Hepatocyte (in vitro differentiated cells): ENCODE data around the gene SIL1. TPM values are rescaled to one million over a fixed set of nuclear protein-coding genes. Genes with fewer than 3 reads are reported as not detected.

Experiments
- DNase-seq: peaks from one replicate; pipeline ENCODE4 v3.0.0-alpha.2; 2016; ENCODE audit warnings: low spot score
- H2AFZ ChIP-seq: fragments of 200-600 bp; sonication (generic); 2 replicates; pipeline ENCODE4 v1.6.0; 2016; ENCODE audit warnings: antibody characterized with exemption, mild to moderate bottlenecking
- H3K27ac ChIP-seq: fragments of 200-600 bp; sonication (generic); 2 replicates; pipeline ENCODE4 v1.5.1; 2016; ENCODE audit warnings: mild to moderate bottlenecking
- H3K27me3 ChIP-seq: fragments of 200-600 bp; sonication (generic); 2 replicates; pipeline ENCODE4 v1.6.1; 2016
- H3K36me3 ChIP-seq: fragments of 200-600 bp; sonication (generic); replicated peaks from 2 replicates; pipeline ENCODE4 v1.5.1; 2016; ENCODE audit warnings: low read depth; ENCODE audit not compliant: insufficient read depth
- H3K4me1 ChIP-seq: fragments of 200-600 bp; sonication (generic); 2 replicates; pipeline ENCODE4 v1.5.1; 2016; ENCODE audit warnings: mild to moderate bottlenecking, moderate library complexity; ENCODE audit not compliant: insufficient read depth
- H3K4me2 ChIP-seq: fragments of 200-600 bp; sonication (generic); 2 replicates; pipeline ENCODE4 v1.6.0; 2016
- H3K4me3 ChIP-seq: fragments of 200-600 bp; sonication (generic); 2 replicates; pipeline ENCODE4 v1.5.1; 2016; ENCODE audit warnings: mild to moderate bottlenecking
- H3K79me2 ChIP-seq: fragments of 200-600 bp; sonication (generic); 2 replicates; pipeline ENCODE4 v1.6.0; 2017; ENCODE audit warnings: mild to moderate bottlenecking
- H3K9me2 ChIP-seq: fragments of 200-600 bp; sonication (generic); replicated peaks from 2 replicates; pipeline ENCODE4 v1.6.0; 2017; ENCODE audit warnings: mild to moderate bottlenecking; ENCODE audit not compliant: insufficient read depth
- H3K9me3 ChIP-seq: fragments of 200-600 bp; sonication (generic); 2 replicates; pipeline ENCODE4 v1.5.1; 2016; ENCODE audit warnings: low read depth, mild to moderate bottlenecking
- H4K20me1 ChIP-seq: fragments of 200-600 bp; sonication (generic); 2 replicates; pipeline ENCODE4 v1.6.0; 2016; ENCODE audit warnings: mild to moderate bottlenecking; ENCODE audit not compliant: insufficient read depth, poor library complexity, severe bottlenecking
- CTCF ChIP-seq: fragments of 200-600 bp; sonication (generic); IDR thresholded peaks from 2 replicates; pipeline ENCODE4 v1.5.1; 2016; ENCODE audit warnings: antibody characterized with exemption, mild to moderate bottlenecking; ENCODE audit not compliant: poor library complexity
- EZH2 ChIP-seq: fragments of 200-600 bp; sonication (generic); IDR thresholded peaks from 2 replicates; pipeline ENCODE4 v1.6.1; 2016; ENCODE audit warnings: antibody characterized with exemption, mild to moderate bottlenecking, borderline replicate concordance
- EZH2phosphoT487 ChIP-seq: fragments of 200-600 bp; sonication (generic); IDR thresholded peaks from one replicate; pipeline ENCODE4 v1.6.1; 2018; ENCODE audit warnings: antibody characterized with exemption, mild to moderate bottlenecking, low read depth, moderate library complexity; ENCODE audit not compliant: unreplicated experiment, severe bottlenecking
- WGBS: methylation state at CpG from one replicate; pipeline ENCODE4 v1.1.6; 2016; ENCODE audit warnings: low lambda C conversion rate; ENCODE audit errors: missing lambda C conversion rate; 5-methylcytosine and 5-hydroxymethylcytosine counted together
- polyA plus RNA-seq: library from polyadenylated mRNA; unstranded; fragments of >200 nt; fragmentation: Nextera tagmentation; extraction: Ambion mirVana; gene quantifications from 2 replicates; pipeline ENCODE4 v1.2.1, GENCODE V29; 2016
- total RNA-seq: library from RNA; depleted of rRNA; stranded (reverse); fragments of >200 nt; gene quantifications from 2 replicates; pipeline ENCODE4 v1.2.3, GENCODE V29; 2014

SIL1 gene
- total and polyA plus RNA-seq, 2 experiments from 2014 or later: 82.0 to 176 TPM

- no peak for TF ChIP-seq CTCF
- no peak for TF ChIP-seq EZH2phosphoT487
- Histone ChIP-seq H3K4me2 (no peak overlapping the region), H3K79me2 (no peaks in the 10 kb centered on the region), H3K27me3 (no peaks in the 10 kb centered on the region), H3K4me1 (no peaks in the 10 kb centered on the region), H2AFZ (no peak overlapping the region), H3K27ac (no peak overlapping the region), H4K20me1 (no peaks in the 10 kb centered on the region), H3K9me2 (no peaks in the 10 kb centered on the region), H3K4me3 (no peak overlapping the region), H3K36me3 (no peaks in the 10 kb centered on the region), H3K9me3 (no peaks in the 10 kb centered on the region)
- 78% methylated on average over 1 of the region's 1 CpG for WGBS
- no peak for DNase-seq
These were observed 134.5 kb downstream of the SIL1 start for GRCh38 chr5:139063664-139064054.

- DNase-seq: no peak
- Histone ChIP-seq H2AFZ (no peak overlapping the region), H3K9me2 (no peaks in the 10 kb centered on the region)
These were observed 135.1 kb downstream of the SIL1 start for GRCh38 chr5:139062910-139063663.

GRCh38 chr5:139061856-139062255, 136.3 kb downstream of the SIL1 start:
- Histone ChIP-seq H4K20me1 (no peaks in the 10 kb centered on the region), H3K4me1 (no peaks in the 10 kb centered on the region), H3K27me3 (no peaks in the 10 kb centered on the region), H3K27ac (peak overlapping the region; percentile 30), H3K4me2 (no peak overlapping the region), H3K36me3 (no peaks in the 10 kb centered on the region), H3K4me3 (no peak overlapping the region), H2AFZ (no peak overlapping the region), H3K9me2 (no peaks in the 10 kb centered on the region), H3K79me2 (no peaks in the 10 kb centered on the region), H3K9me3 (no peaks in the 10 kb centered on the region)
- 57% methylated on average over 4 of the region's 4 CpGs for WGBS
- no peak for TF ChIP-seq EZH2phosphoT487
- TF ChIP-seq EZH2: no peak
- TF ChIP-seq CTCF: no peak
- DNase-seq: peak; percentile 11

More at GRCh38 chr5:139062910-139063663, 135.1 kb downstream of the SIL1 start:
- H3K79me2 ChIP-seq: no peaks in the 10 kb centered on the region
- no peaks in the 10 kb centered on the region for H3K4me1 ChIP-seq
- TF ChIP-seq EZH2phosphoT487: no peak
- no peak for TF ChIP-seq EZH2
- TF ChIP-seq CTCF: no peak
- H3K27me3 ChIP-seq: no peaks in the 10 kb centered on the region
- H4K20me1 ChIP-seq: no peaks in the 10 kb centered on the region
- no peak overlapping the region for H3K4me2 ChIP-seq
- no peak overlapping the region for H3K27ac ChIP-seq
- no peaks in the 10 kb centered on the region for H3K36me3 ChIP-seq
- 100% methylated on average over 1 of the region's 1 CpG for WGBS
- H3K4me3 ChIP-seq: no peak overlapping the region
- H3K9me3 ChIP-seq: no peaks in the 10 kb centered on the region
